Tibial nerve (tissue), 3 donors: ENCODE data around the gene TMEM143.

ENCODE experiments used
- CTCF ChIP-seq, 5 experiments: fragments of 200-600 bp in 3 of 5; fragments of 450-650 bp in 2 of 5; sonication (generic) in 3 of 5; IDR thresholded peaks; one replicate each; pipeline ENCODE4 v1.5.1; 2016 to 2019; ENCODE audit warnings: antibody characterized with exemption in 5 of 5, mild to moderate bottlenecking in 3 of 5, moderate library complexity in 2 of 5
- POLR2A ChIP-seq, 2 donors: fragments of 450-650 bp; IDR thresholded peaks; one replicate each; pipeline ENCODE4 v1.6.1; 2017; ENCODE audit warnings: antibody characterized with exemption in 2 of 2, mild to moderate bottlenecking in 2 of 2, moderate library complexity in 2 of 2

DNA sequence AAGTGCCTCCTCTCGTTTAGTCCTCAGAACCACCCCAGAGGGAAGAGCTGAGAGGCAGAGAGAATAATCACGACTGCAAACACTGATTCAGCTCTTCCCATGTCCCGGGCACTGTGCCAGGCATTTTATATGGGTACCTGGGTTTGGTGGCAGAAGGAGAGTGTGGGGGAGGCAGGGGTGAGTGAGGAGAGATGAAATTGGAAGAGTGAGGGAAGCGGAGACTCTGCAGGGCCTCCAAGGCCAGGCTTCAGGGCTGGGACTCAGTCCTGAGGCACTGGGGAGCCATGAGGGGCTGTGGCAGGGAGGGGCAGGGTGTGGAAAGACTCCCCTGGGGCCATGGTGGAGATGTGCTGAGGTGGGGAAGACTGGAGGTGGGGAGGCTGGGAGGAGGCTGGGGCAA, 9.2 kb upstream of the TMEM143 start:
- TF ChIP-seq CTCF (IDR thresholded peaks at IDR 0.05), result no peak
- TF ChIP-seq POLR2A (IDR thresholded peaks at IDR 0.05), result no peak
